HPDE6-E6E7 (cell line): ENCODE results near the gene PUS10.
"Not testable (repeated sequence)": the region's sequence is repeated elsewhere in the genome, so short reads cannot be mapped to it uniquely, and the experiment has no call there.

Experiments
- DNase-seq: peaks from one replicate; pipeline ENCODE4 v3.0.0; 2011; ENCODE audit warnings: missing footprints; ENCODE audit errors: extremely low spot score

PUS10 gene

GRCh38 chr2:60934165-60934722, 83.8 kb downstream of the PUS10 start:
- no peak for DNase-seq

GRCh38 chr2:60932954-60933353, 85.1 kb downstream of the PUS10 start:
- DNase-seq, result no peak

GRCh38 chr2:60932061-60932460, 86.0 kb downstream of the PUS10 start:
- DNase-seq, result not testable (repeated sequence)

GRCh38 chr2:60926741-60927552, 91.1 kb downstream of the PUS10 start:
- no peak for DNase-seq

GRCh38 chr2:60925994-60926740, 91.9 kb downstream of the PUS10 start:
- DNase-seq, result no peak

GRCh38 chr2:60907329-60907728, 110.7 kb downstream of the PUS10 start:
- no peak for DNase-seq

GRCh38 chr2:60906395-60906794, 111.7 kb downstream of the PUS10 start:
- DNase-seq, result no peak

- not testable (repeated sequence) for DNase-seq
These were observed 112.2 kb downstream of the PUS10 start for GRCh38 chr2:60905867-60906266.

GRCh38 chr2:60901296-60901695, 116.8 kb downstream of the PUS10 start:
- not testable (repeated sequence) for DNase-seq

GRCh38 chr2:60899892-60900249, 118.2 kb downstream of the PUS10 start:
- DNase-seq, result no peak

- DNase-seq, result no peak
These were observed 118.7 kb downstream of the PUS10 start for GRCh38 chr2:60899230-60899891.

GRCh38 chr2:60898567-60898966, 119.5 kb downstream of the PUS10 start:
- DNase-seq, result no peak
